COLO668 (cell line): Measurements from ENCODE around the gene TRMU.
"Not testable (repeated sequence)": the region's sequence is repeated elsewhere in the genome, so short reads cannot be mapped to it uniquely, and the experiment has no call there.

Experiments used
- DNase-seq: peaks from one replicate; lab custom pipeline; 2025; ENCODE audit not compliant: unreplicated experiment; lab: John Stamatoyannopoulos, UW

The TRMU gene

GRCh38 chr22:46299101-46299500 is 36.4 kb upstream of the TRMU start:
- DNase-seq, result no peak

- DNase-seq, result no peak
Measured at GRCh38 chr22:46300491-46300890, 35.0 kb upstream of the TRMU start.

- DNase-seq, result no peak
Measured at GRCh38 chr22:46303347-46303965, 32.1 kb upstream of the TRMU start.

DNA sequence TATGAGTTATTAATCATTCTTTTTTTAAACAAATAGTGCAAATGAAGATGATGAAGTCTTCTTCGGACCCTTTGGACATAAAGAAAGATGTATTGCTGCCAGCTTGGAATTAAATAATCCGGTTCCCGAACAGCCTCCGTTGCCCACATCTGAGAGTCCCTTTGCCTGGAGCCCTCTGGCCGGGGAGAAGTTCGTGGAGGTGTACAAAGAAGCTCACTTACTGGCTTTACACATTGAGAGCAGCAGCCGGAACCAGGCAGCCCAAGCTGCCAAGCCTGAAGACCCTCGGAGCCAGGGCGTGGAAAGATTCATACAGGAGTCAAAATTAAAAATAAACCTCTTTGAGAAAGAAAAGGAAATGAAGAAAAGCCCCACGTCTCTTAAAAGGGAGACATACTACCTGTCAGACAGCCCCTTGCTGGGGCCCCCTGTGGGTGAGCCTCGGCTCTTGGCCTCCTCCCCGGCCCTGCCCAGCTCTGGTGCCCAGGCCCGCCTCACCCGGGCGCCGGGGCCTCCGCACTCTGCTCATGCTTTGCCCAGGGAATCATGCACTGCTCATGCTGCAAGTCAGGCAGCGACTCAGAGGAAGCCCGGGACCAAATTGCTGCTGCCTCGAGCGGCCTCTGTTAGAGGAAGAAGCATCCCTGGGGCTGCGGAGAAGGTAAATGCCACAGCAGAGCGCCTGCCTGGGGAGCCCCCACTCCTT is 27.1 kb upstream of the TRMU start:
- no peak for DNase-seq

DNA sequence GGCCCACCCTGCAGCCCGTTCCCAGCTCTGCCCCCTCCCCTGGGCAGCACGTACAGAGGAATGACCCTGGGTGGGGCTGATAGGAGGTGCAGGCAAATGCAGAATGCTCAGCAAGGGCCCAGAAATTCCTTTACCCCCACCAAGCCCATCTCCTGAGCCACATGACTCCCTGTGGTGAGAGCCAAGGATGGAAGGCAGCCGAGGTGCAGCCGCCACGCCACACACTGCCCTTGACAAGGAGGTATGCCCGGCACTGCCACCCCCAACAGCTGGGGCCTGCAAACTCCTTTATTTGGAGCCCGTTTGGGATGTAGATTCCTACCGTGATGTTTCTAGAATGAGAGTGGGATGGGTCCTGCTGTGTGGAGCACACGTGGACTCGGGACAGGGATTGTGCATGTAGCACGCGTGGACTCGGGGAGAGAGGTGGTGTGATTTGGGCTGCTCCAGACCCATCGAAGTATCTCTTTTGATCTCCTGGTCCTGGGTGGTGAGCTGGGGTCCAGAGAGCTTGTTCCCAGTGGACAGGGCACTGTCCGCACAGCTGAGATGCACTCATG is 25.9 kb upstream of the TRMU start:
- no peak for DNase-seq

GRCh38 chr22:46312056-46312455 is 23.5 kb upstream of the TRMU start:
- DNase-seq, result no peak

DNA sequence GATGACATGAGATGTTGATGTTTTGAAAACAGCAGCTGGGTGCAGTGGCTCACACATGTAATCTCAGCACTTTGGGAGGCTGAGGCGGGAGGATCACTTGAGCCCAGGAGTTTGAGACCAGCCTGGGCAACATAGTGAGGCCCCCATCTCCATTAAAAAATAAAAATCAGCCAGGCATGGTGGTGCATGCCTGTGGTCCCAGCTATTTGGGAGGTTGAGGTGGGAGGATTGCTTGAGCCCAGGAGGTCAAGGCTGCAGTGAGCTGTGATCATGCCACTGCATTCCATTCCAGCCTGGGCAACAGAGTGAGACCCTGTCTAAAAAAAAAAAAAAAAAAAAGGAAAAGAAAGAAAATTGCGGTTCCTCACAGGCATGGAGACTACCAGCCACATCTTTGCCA is 22.7 kb upstream of the TRMU start:
- DNase-seq, result not testable (repeated sequence)

DNA sequence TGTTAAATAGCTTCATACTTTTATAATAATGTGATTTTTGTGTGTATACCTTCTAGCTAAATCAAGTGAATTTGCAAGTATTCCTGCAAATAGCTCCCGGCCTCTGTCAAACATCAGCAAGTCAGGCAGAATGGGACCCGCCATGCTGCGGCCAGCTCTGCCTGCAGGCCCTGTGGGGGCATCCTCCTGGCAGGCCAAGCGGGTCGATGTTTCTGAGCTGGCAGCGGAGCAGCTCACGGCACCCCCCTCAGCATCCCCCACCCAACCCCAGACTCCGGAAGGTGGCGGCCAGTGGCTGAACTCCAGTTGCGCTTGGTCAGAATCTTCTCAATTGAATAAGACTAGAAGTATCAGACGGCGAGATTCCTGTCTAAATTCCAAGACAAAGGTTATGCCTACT is 19.5 kb upstream of the TRMU start:
- DNase-seq, result no peak

DNA sequence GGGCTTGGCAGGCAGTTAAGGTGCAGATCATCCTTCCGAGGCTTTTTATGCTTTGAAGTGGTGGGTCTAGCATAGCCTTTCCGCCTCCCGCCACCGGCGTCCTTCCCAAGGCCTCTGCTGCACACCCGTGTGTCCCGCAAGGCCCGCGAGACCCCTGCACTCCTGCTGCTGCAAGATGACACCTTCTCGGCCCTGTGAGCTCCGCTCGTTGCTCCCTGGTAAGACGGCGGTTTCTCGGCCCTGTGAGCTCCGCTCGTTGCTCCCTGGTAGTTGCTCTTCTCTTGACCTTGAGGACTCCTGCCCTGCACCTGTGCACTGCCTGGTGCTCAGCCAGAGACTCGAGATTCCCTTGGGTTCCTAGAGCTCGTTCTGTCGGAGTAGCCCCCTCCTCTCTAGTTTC is 17.9 kb upstream of the TRMU start:
- no peak for DNase-seq

- DNase-seq, result no peak
Measured at GRCh38 chr22:46318576-46318975, 16.9 kb upstream of the TRMU start.

- no peak for DNase-seq
Measured at GRCh38 chr22:46319319-46319718, 16.2 kb upstream of the TRMU start.

DNA sequence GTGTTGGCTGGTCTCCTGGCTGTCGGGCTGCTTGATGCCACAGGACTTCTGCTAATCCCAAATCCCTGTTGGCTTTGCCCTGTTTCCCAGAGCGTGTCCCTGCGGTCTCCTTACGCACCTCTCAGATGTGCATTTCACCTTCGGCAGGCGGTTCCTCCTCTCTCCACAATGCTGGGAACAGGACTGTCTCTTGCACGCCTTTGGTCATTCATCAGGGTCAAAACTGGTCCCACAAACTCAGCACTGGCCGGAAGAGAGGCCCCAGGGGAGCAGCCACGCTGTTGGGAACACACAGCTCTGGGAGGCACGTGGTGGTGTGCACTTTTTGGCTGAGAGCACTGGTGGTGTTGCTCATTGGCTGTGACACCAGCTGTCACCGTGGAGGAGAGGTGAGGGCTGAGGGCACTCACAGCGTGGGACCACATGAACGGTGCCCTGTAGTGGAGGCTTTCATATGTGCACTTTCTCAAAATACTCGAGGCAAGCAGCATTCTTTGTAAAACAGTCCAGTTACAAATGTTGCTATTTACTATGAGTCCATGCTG is 15.3 kb upstream of the TRMU start:
- no peak for DNase-seq

GRCh38 chr22:46320716-46321386 is 14.7 kb upstream of the TRMU start:
- no peak for DNase-seq

- DNase-seq, result no peak
Measured at GRCh38 chr22:46322711-46323110, 12.8 kb upstream of the TRMU start.

DNA sequence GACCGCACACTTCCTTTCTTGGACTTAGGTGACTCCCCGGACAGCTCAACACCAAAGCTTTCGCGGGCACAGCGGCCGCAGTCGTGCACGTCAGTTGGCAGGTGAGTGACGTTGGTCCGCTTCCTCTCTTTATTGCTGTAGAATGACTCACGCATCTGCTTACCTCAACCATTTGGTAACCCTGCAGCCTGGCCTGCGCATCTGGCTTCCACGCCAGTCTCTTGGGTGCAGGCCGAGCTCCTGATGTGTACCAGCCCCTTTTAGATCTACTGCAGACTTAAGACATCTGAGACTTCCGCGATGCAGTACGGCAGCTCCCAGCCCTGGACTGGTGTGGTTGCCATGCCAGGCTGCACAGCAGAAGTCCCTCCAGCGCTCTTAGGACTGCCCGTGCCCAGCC is 12.4 kb upstream of the TRMU start:
- no peak for DNase-seq

- DNase-seq, result no peak
Measured at GRCh38 chr22:46326066-46326680, 9.3 kb upstream of the TRMU start.

DNA sequence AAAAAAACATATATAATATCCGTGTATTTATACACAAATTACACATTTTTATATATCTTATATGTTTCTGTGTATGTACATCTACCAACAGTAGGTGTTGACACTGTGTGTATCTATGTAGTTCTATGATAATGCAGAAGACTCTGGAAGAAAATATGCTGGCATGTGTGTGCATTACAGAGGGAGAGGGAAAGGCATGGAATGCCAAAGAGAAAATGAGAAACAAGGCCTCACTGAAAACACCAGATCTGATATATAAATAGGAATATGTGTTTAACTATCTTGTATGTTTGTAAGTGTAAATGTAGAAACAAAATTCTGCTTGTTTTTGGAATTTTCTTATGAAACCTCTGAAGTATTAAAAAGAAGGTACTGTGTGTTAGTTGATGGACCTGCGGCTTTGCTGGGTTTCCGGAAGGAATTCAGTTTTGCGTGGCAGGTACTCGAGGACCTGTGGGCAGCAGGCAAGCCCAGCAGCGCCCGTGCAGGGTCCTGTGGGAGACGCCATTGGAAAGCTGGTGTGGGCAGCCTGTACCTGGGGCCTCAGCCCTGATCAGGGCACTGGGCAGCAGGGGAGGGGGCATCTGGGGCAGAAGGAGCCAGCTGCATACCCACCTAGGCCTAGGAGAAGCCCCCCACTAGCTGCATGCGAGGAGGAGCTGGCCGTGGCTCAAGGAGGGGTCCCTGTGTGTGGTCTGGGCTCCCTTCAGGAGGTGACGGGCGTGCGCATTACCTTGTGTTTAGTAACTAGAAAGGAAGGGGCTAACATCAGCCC is 7.6 kb upstream of the TRMU start:
- no peak for DNase-seq

- no peak for DNase-seq
Measured at GRCh38 chr22:46328797-46329196, 6.7 kb upstream of the TRMU start.

- DNase-seq, result no peak
Measured at GRCh38 chr22:46329616-46330015, 5.9 kb upstream of the TRMU start.

DNA sequence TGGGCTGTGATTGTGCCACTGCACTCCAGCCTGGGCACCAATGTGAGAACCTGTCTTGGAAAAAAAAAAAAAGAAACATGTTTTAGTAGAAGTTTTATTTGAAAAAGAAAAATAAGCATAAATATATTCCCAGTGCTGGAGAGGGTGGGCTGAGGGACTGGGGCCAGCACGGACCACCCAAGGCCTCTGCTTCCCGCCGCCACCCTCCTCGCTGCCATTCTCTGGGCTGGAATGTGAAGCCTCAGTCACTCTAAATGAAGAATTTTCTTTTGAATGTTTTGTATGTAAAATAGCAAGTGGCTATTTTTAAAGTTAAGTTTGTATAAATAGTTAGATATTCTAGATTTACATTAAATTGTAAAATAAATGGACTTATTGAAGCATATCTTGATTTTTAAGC is 5.1 kb upstream of the TRMU start:
- no peak for DNase-seq

- no peak for DNase-seq
Measured at GRCh38 chr22:46331496-46331895, 4.0 kb upstream of the TRMU start.
